Measurements from ENCODE around the gene PRKD1. TPM values are rescaled to one million over a fixed set of nuclear protein-coding genes. Genes with fewer than 3 reads are reported as not detected.

PRKD1 gene
- total RNA-seq, 2 donors from 2014 or later = 1.0 to 2.8 TPM

DNA sequence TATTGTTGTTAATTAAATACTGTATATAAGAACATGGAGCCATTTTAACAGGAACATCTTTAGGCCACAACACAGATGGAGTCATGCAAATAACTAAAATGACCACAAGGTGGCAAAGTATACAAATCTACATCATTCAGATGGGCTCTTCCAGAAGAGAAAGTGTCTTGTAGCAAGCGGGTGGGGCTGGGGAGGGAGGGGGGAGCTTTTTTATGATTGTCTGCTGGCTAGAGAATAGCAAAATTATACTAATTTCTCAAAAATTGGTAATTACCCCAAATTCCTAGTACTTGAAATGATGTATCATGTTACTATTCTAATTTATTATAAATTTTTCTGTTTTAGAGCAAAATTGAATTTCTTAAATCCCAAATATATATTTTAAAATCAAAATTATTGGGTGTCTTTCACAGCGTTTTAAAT is 378.7 kb downstream of the PRKD1 start:
- Histone ChIP-seq H3K36me3 (no peaks in the 10 kb centered on the region), H3K4me3 (no peak overlapping the region), H3K9ac (ENCODE audit: low read depth in 2 of 2, low read length in 2 of 2) (no peak overlapping the region), H3K9me3 (no peaks in the 10 kb centered on the region), H3K4me1 (no peaks in the 10 kb centered on the region), H3K27ac (no peak overlapping the region), H3K27me3 (no peaks in the 10 kb centered on the region)
- no peak for DNase-seq
- TF ChIP-seq, protein P1, sequence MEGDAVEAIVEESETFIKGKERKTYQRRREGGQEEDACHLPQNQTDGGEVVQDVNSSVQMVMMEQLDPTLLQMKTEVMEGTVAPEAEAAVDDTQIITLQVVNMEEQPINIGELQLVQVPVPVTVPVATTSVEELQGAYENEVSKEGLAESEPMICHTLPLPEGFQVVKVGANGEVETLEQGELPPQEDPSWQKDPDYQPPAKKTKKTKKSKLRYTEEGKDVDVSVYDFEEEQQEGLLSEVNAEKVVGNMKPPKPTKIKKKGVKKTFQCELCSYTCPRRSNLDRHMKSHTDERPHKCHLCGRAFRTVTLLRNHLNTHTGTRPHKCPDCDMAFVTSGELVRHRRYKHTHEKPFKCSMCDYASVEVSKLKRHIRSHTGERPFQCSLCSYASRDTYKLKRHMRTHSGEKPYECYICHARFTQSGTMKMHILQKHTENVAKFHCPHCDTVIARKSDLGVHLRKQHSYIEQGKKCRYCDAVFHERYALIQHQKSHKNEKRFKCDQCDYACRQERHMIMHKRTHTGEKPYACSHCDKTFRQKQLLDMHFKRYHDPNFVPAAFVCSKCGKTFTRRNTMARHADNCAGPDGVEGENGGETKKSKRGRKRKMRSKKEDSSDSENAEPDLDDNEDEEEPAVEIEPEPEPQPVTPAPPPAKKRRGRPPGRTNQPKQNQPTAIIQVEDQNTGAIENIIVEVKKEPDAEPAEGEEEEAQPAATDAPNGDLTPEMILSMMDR (IDR thresholded peaks at IDR 0.05) = peak; percentile 49
- intact Hi-C loops (cut with DNase I) = loop anchor here (2.0 to 5.0 kb wide), 2 partner anchors 453 to 666 kb away; no protein-coding TSS in a partner anchor

DNA sequence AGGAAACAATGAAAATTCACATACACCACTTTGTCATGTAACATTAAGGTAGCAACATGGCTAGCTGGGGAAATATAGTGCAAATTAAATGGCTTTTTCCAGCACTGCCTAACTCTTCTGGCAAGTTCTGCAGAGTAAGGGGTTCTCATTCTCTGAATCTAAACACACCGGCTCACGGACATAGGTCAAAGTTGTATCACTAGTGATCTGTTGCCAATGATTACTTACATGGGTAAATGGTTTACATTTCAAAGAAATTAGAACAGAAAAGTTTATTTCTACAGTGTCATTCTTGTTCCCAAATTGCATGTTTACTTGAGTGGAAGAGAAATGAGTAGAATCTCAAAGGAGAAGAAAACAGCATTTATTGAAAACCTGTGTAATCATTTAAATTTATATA is 381.9 kb downstream of the PRKD1 start:
- intact Hi-C loops (cut with DNase I) = loop anchor here (5.0 kb wide), 1 partner anchor 457 kb away; no protein-coding TSS in a partner anchor
- TF ChIP-seq, protein P1 (IDR thresholded peaks at IDR 0.05) = no peak
- Histone ChIP-seq H3K27me3 (no peaks in the 10 kb centered on the region), H3K4me1 (no peaks in the 10 kb centered on the region), H3K36me3 (no peaks in the 10 kb centered on the region), H3K4me3 (no peak overlapping the region), H3K27ac (no peak overlapping the region), H3K9me3 (no peaks in the 10 kb centered on the region), H3K9ac (ENCODE audit: low read depth in 2 of 2, low read length in 2 of 2) (no peak overlapping the region)
- DNase-seq = no peak

DNA sequence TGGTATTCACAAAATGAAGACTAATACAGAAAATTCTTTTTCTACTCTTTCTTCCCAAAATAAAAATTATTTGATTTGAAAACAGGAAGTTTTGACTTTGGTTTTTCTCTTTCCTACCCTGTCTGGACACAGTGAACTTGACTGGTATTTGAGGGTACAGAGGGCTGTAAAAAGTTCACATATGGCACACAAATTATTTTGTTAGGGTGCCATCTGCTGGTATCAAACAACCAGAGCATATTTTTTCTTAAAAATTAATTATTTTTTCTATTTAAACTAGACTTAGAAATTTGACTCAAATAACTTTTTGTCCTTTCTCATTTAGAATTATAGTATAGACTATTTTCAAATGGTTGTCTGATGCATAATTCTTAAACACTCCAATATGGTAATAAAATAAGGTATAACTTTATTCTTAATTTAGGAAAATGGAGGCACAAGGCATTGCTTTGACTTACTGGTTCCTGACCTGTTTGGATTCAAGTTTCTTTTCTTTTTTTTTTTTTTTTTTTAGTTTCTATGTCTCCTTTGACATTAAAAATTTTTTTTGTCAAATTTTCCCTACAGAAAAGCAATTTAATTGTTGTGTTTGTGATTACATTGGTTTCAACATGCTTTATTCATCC is 390.6 kb downstream of the PRKD1 start:
- intact Hi-C loops (cut with DNase I) = loop anchor here (5.0 kb wide), 1 partner anchor 785 kb away; no protein-coding TSS in a partner anchor
- no peak overlapping the region for H3K27ac ChIP-seq
- H3K27me3 ChIP-seq = no peaks in the 10 kb centered on the region
- no peak for DNase-seq
- H3K4me3 ChIP-seq = no peak overlapping the region
- no peaks in the 10 kb centered on the region for H3K4me1 ChIP-seq
- TF ChIP-seq, protein P1 (IDR thresholded peaks at IDR 0.05) = no peak
- H3K9ac ChIP-seq (ENCODE audit: low read depth in 2 of 2, low read length in 2 of 2) = no peak overlapping the region
- no peaks in the 10 kb centered on the region for H3K36me3 ChIP-seq
- no peaks in the 10 kb centered on the region for H3K9me3 ChIP-seq

DNA sequence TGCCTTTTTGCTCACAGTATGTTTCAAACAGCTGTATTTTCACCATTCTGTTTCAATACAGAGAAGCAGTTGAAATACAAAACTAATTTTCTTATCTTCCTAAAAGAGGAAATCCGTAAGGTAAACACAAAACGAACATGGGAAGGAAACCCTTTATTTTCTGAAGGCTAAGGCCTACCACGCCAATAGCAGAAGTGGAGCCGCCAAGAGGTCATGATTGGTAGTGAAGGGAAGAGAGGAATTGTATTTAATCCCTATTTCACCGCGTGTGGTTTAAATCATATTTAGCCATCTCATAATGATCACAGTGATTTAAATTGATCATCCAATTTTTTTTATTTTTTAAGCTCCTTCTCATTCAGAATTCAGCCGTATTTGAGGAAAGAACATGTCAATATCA is 398.2 kb downstream of the PRKD1 start:
- Histone ChIP-seq H3K4me3 (no peak overlapping the region), H3K36me3 (no peaks in the 10 kb centered on the region), H3K27me3 (no peaks in the 10 kb centered on the region), H3K9ac (ENCODE audit: low read depth in 2 of 2, low read length in 2 of 2) (no peak overlapping the region), H3K27ac (no peak overlapping the region), H3K4me1 (no peaks in the 10 kb centered on the region), H3K9me3 (no peaks in the 10 kb centered on the region)
- TF ChIP-seq, protein P1 (IDR thresholded peaks at IDR 0.05) = no peak
- DNase-seq = no peak
- intact Hi-C loops (cut with DNase I) = no loop called here

DNA sequence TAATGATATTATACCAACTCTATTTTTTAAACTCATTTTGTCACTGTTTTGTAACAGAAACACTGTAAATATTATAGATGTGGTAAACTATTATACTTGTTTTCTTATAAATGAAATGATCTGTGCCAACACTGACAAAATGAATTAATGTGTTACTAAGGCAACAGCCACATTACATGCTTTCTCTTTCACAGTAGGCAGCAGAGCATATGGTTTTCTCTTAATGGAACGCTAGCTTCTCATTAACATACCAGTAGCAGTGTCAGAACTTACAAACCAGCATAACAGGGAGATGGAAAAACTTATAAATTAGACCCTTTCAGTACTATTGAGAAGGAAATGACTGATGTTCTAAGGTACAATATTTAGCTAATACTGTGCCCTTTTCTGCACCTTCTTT is 398.8 kb downstream of the PRKD1 start:
- H3K36me3 ChIP-seq = no peaks in the 10 kb centered on the region
- intact Hi-C loops (cut with DNase I) = no loop called here
- H3K9ac ChIP-seq (ENCODE audit: low read depth in 2 of 2, low read length in 2 of 2) = no peak overlapping the region
- H3K27me3 ChIP-seq = no peaks in the 10 kb centered on the region
- TF ChIP-seq, protein P1 (IDR thresholded peaks at IDR 0.05) = no peak
- no peak overlapping the region for H3K27ac ChIP-seq
- no peaks in the 10 kb centered on the region for H3K4me1 ChIP-seq
- peak overlapping the region; percentile 4 for H3K4me3 ChIP-seq
- no peaks in the 10 kb centered on the region for H3K9me3 ChIP-seq
- no peak for DNase-seq

Data from colonic mucosa (tissue), 4 donors.